HepG2 (cell line): ENCODE measurements around the gene CCN2. TPM values are rescaled to one million over a fixed set of nuclear protein-coding genes. Genes with fewer than 3 reads are reported as not detected.
A peak's percentile ranks its signal among the peaks of the same experiment; 100 is the strongest.

Experiments used
- KAT7 ChIP-seq: IDR thresholded peaks from 2 replicates; pipeline ENCODE4 v1.6.1; 2018; ENCODE audit warnings: borderline replicate concordance, missing compliant biosample characterization
- MZF1 ChIP-seq: sonication (generic); formaldehyde crosslinking; IDR thresholded peaks from 2 replicates; pipeline ENCODE4 v1.8.1; 2023; ENCODE audit warnings: mild to moderate bottlenecking, missing genetic modification reagents, borderline replicate concordance
- PHF8 ChIP-seq: sonication (generic); formaldehyde crosslinking; IDR thresholded peaks from 2 replicates; pipeline ENCODE4 v1.5.0; 2020; ENCODE audit warnings: missing genetic modification reagents
- PTBP1 ChIP-seq: fragments of 200-400 bp; formaldehyde crosslinking; IDR thresholded peaks from 2 replicates; pipeline ENCODE4 v1.6.1; 2018; ENCODE audit warnings: low read length, low read depth; ENCODE audit not compliant: poor library complexity, severe bottlenecking
- ZNF343 ChIP-seq: sonication (generic); formaldehyde crosslinking; IDR thresholded peaks from 2 replicates; pipeline ENCODE4 v1.4.0; 2020; ENCODE audit warnings: mild to moderate bottlenecking, missing genetic modification reagents
- ZNF556 ChIP-seq: sonication (generic); formaldehyde crosslinking; IDR thresholded peaks from 2 replicates; pipeline ENCODE4 v1.4.0; 2020; ENCODE audit warnings: mild to moderate bottlenecking, missing genetic modification reagents, borderline replicate concordance
- ZNF746 ChIP-seq: sonication (generic); formaldehyde crosslinking; IDR thresholded peaks from 2 replicates; pipeline ENCODE4 v1.8.0; 2022; ENCODE audit warnings: mild to moderate bottlenecking, missing genetic modification reagents
- polyA plus RNA-seq, 8 experiments: library from polyadenylated mRNA; depleted of rRNA in 3 of 8; stranded (reverse) in 7 of 8; unstranded in 1 of 8; fragments of >200 nt; fragmentation: Illumina TruSeq in 4 of 8; extraction: Trizol in 4 of 8; gene quantifications; 2 replicates each; pipeline versions ENCODE4 v1.2.1 to v1.2.3, GENCODE V29; 2011 to 2016; ENCODE audit warnings: low read depth in 4 of 8, missing spikeins in 1 of 8, mixed read lengths in 1 of 8; ENCODE audit not compliant: insufficient read depth in 1 of 8
- total RNA-seq, 5 experiments: library from RNA; depleted of rRNA; stranded (reverse); fragments of >200 nt; fragmentation: Illumina TruSeq; extraction: Trizol; gene quantifications; 2 replicates each; pipeline ENCODE4 v1.2.3, GENCODE V29; 2016; ENCODE audit warnings: low read depth in 1 of 5
- TF ChIP-seq, protein P1 (sequence below): fragments of 450-650 bp; IDR thresholded peaks from 2 replicates; pipeline ENCODE4 v1.6.1; 2017; ENCODE audit warnings: mild to moderate bottlenecking
- TF ChIP-seq, protein P2 (sequence below): sonication (generic); formaldehyde crosslinking; IDR thresholded peaks from 2 replicates; pipeline ENCODE4 v1.4.0; 2020; ENCODE audit warnings: missing genetic modification reagents, mild to moderate bottlenecking, borderline replicate concordance
- TF ChIP-seq, protein P3 (sequence below): sonication (generic); formaldehyde crosslinking; IDR thresholded peaks from 2 replicates; pipeline ENCODE4 v1.9.0; 2021; ENCODE audit warnings: missing genetic modification reagents, borderline replicate concordance
- TF ChIP-seq, protein P4 (sequence below): sonication (generic); formaldehyde crosslinking; IDR thresholded peaks from 2 replicates; pipeline ENCODE4 v1.4.0; 2020; ENCODE audit warnings: missing genetic modification reagents

CCN2 gene
- total and polyA plus RNA-seq, 2 of the 13 experiments (the other 11 are each of a cell fraction or from before 2014, with no cell fraction given), result 34.7 to 316 TPM

DNA sequence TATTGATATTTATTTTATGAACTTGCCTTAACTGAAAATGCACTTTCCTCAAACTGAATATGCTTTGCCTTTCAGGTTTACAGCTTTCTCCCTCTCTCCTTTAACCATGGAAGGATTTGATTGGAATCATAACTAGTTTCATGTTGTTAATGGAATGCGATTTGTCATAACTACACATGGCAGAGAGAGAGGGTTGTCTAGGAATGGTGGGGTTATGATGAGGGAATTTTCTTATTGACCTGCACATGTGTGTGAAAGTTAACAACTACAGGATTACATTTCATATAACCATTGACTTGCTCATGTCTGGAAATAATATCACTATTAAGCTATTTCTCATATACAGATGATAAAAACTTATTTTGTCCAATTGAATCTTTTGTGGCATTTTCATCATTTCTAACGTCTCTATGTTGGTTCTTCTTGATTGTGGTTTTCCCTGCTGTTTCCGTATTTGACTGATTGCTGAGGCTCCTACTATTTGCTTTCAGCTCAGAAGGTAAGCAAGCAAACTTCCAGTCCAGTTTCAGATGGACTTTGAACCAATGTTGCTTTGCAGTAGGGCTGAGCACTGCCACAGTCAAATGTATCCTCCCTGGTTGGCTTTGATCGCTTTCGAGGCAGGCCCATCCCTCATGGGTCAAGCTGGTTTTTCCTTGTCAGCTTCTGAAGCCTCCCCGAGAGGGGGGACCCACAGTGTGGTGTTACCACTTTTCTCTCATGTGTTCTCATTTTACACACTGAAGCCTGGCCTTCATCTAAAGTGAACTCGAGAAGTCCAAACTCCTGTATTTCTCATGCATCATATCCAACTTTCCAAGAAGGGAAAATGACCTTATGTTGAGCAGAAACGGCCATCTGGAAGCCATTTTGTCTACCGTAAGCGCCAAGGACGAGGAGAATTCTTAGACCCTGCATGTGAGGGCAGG is 7.6 kb upstream of the CCN2 start (continued):
- TF ChIP-seq, protein P1, sequence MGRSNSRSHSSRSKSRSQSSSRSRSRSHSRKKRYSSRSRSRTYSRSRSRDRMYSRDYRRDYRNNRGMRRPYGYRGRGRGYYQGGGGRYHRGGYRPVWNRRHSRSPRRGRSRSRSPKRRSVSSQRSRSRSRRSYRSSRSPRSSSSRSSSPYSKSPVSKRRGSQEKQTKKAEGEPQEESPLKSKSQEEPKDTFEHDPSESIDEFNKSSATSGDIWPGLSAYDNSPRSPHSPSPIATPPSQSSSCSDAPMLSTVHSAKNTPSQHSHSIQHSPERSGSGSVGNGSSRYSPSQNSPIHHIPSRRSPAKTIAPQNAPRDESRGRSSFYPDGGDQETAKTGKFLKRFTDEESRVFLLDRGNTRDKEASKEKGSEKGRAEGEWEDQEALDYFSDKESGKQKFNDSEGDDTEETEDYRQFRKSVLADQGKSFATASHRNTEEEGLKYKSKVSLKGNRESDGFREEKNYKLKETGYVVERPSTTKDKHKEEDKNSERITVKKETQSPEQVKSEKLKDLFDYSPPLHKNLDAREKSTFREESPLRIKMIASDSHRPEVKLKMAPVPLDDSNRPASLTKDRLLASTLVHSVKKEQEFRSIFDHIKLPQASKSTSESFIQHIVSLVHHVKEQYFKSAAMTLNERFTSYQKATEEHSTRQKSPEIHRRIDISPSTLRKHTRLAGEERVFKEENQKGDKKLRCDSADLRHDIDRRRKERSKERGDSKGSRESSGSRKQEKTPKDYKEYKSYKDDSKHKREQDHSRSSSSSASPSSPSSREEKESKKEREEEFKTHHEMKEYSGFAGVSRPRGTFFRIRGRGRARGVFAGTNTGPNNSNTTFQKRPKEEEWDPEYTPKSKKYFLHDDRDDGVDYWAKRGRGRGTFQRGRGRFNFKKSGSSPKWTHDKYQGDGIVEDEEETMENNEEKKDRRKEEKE, result no peak
- TF ChIP-seq KAT7 (CRISPR knock-in tag) (peak; percentile 95), PTBP1 (no peak), PHF8 (CRISPR knock-in tag) (no peak; the same call in none of the 2 replicates), ZNF343 (CRISPR knock-in tag) (peak; percentile 79; the same call in 1 of the 2 replicates), MZF1 (CRISPR knock-in tag) (no peak), ZNF556 (CRISPR knock-in tag) (0 out of 2 replicates have a peak, but pooled peaks have one; percentile 92), ZNF746 (CRISPR knock-in tag) (peak; percentile 87)
- TF ChIP-seq, protein P2, sequence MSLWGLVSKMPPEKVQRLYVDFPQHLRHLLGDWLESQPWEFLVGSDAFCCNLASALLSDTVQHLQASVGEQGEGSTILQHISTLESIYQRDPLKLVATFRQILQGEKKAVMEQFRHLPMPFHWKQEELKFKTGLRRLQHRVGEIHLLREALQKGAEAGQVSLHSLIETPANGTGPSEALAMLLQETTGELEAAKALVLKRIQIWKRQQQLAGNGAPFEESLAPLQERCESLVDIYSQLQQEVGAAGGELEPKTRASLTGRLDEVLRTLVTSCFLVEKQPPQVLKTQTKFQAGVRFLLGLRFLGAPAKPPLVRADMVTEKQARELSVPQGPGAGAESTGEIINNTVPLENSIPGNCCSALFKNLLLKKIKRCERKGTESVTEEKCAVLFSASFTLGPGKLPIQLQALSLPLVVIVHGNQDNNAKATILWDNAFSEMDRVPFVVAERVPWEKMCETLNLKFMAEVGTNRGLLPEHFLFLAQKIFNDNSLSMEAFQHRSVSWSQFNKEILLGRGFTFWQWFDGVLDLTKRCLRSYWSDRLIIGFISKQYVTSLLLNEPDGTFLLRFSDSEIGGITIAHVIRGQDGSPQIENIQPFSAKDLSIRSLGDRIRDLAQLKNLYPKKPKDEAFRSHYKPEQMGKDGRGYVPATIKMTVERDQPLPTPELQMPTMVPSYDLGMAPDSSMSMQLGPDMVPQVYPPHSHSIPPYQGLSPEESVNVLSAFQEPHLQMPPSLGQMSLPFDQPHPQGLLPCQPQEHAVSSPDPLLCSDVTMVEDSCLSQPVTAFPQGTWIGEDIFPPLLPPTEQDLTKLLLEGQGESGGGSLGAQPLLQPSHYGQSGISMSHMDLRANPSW (CRISPR knock-in tag), result peak; percentile 99
- TF ChIP-seq, protein P3, sequence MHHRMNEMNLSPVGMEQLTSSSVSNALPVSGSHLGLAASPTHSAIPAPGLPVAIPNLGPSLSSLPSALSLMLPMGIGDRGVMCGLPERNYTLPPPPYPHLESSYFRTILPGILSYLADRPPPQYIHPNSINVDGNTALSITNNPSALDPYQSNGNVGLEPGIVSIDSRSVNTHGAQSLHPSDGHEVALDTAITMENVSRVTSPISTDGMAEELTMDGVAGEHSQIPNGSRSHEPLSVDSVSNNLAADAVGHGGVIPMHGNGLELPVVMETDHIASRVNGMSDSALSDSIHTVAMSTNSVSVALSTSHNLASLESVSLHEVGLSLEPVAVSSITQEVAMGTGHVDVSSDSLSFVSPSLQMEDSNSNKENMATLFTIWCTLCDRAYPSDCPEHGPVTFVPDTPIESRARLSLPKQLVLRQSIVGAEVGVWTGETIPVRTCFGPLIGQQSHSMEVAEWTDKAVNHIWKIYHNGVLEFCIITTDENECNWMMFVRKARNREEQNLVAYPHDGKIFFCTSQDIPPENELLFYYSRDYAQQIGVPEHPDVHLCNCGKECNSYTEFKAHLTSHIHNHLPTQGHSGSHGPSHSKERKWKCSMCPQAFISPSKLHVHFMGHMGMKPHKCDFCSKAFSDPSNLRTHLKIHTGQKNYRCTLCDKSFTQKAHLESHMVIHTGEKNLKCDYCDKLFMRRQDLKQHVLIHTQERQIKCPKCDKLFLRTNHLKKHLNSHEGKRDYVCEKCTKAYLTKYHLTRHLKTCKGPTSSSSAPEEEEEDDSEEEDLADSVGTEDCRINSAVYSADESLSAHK, result no peak
- TF ChIP-seq, protein P4, sequence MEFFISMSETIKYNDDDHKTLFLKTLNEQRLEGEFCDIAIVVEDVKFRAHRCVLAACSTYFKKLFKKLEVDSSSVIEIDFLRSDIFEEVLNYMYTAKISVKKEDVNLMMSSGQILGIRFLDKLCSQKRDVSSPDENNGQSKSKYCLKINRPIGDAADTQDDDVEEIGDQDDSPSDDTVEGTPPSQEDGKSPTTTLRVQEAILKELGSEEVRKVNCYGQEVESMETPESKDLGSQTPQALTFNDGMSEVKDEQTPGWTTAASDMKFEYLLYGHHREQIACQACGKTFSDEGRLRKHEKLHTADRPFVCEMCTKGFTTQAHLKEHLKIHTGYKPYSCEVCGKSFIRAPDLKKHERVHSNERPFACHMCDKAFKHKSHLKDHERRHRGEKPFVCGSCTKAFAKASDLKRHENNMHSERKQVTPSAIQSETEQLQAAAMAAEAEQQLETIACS (CRISPR knock-in tag), result no peak
